Upper lobe of left lung (tissue), 6 donors: ENCODE results near the gene RCC2. TPM values are rescaled to one million over a fixed set of nuclear protein-coding genes. Genes with fewer than 3 reads are reported as not detected.
"Not testable (repeated sequence)": the region's sequence is repeated elsewhere in the genome, so short reads cannot be mapped to it uniquely, and the experiment has no call there.

Experiments used
- ATAC-seq, 2 donors: fragments of 200-7000 bp; cut with Tn5 transposase; one replicate each; pipeline ENCODE4 v1.9.1; 2022; ENCODE audit warnings: mild to moderate bottlenecking in 2 of 2, moderate library complexity in 2 of 2; ENCODE audit not compliant: low FRiP score in 2 of 2
- DNase-seq, 2 donors: peaks; one replicate each; pipeline ENCODE4 v3.0.0-alpha.2; 2019 to 2020
- H3K27ac ChIP-seq, 4 donors: fragments of 200-600 bp; sonication (generic); one replicate each; pipeline ENCODE4 v1.5.1; 2016 to 2019
- H3K27me3 ChIP-seq, 4 donors: fragments of 200-600 bp; sonication (generic); one replicate each; pipeline ENCODE4 v1.5.1; 2017 to 2019
- H3K36me3 ChIP-seq, 4 donors: fragments of 200-600 bp; sonication (generic); one replicate each; pipeline ENCODE4 v1.5.1; 2016 to 2019
- H3K4me1 ChIP-seq, 4 donors: fragments of 200-600 bp; sonication (generic); one replicate each; pipeline ENCODE4 v1.5.1; 2018 to 2019
- H3K4me3 ChIP-seq, 4 donors: fragments of 200-600 bp; sonication (generic); one replicate each; pipeline ENCODE4 v1.5.1; 2017 to 2019; ENCODE audit warnings: mild to moderate bottlenecking in 2 of 4, moderate library complexity in 1 of 4
- H3K9me3 ChIP-seq, 4 donors: fragments of 200-600 bp; sonication (generic); one replicate each; pipeline ENCODE4 v1.5.1; 2018 to 2019
- EP300 ChIP-seq, 4 donors: sonication (generic); formaldehyde crosslinking; IDR thresholded peaks; one replicate each; pipeline ENCODE4 v1.5.1; 2017; ENCODE audit warnings: antibody characterized with exemption in 4 of 4, control low read depth in 2 of 4
- POLR2A ChIP-seq, 4 donors: fragments of 450-650 bp; IDR thresholded peaks; one replicate each; pipeline ENCODE4 v1.5.1; 2016 to 2017; ENCODE audit warnings: antibody characterized with exemption in 4 of 4, mild to moderate bottlenecking in 2 of 4
- POLR2AphosphoS5 ChIP-seq, 2 donors: sonication (generic); formaldehyde crosslinking; IDR thresholded peaks; one replicate each; pipeline ENCODE4 v1.5.1; 2017; ENCODE audit warnings: antibody characterized with exemption in 2 of 2
- WGBS, 2 donors: methylation state at CpG; one replicate each; pipeline ENCODE4 v1.1.5; 2017 to 2018; 5-methylcytosine and 5-hydroxymethylcytosine counted together
- total RNA-seq, 6 donors: library from RNA; depleted of rRNA in 4 of 6; stranded (reverse); fragments of >200 nt in 4 of 6; gene quantifications; one replicate each; pipeline versions ENCODE4 v1.1.0 to v1.2.1, GENCODE V29; 2016 to 2021
- TF ChIP-seq, protein P1 (sequence below), 6 experiments: fragments of 450-650 bp in 4 of 6; fragments of 200-600 bp in 2 of 6; sonication (generic) in 2 of 6; IDR thresholded peaks; one replicate each; pipeline ENCODE4 v1.5.1; 2016 to 2019; ENCODE audit warnings: antibody characterized with exemption in 6 of 6
- donor health status: DM: no; HTN: no; CAD: no; lungs with moderate emphysema.
- donor health status: DM: no; HTN: yes; CAD: no; lungs with severe emphysema.

The RCC2 gene
- 10 to 100 TPM; 32.1 to 66.2 (median 47.7) TPM for total RNA-seq

- H3K27me3 ChIP-seq = no peaks in the 10 kb centered on the region
- ATAC-seq = peak; percentile 66 to 86
- TF ChIP-seq POLR2A (IDR thresholded peaks at IDR 0.05) = no peak
- no peak for TF ChIP-seq POLR2AphosphoS5 (IDR thresholded peaks at IDR 0.05)
- TF ChIP-seq, protein P1, sequence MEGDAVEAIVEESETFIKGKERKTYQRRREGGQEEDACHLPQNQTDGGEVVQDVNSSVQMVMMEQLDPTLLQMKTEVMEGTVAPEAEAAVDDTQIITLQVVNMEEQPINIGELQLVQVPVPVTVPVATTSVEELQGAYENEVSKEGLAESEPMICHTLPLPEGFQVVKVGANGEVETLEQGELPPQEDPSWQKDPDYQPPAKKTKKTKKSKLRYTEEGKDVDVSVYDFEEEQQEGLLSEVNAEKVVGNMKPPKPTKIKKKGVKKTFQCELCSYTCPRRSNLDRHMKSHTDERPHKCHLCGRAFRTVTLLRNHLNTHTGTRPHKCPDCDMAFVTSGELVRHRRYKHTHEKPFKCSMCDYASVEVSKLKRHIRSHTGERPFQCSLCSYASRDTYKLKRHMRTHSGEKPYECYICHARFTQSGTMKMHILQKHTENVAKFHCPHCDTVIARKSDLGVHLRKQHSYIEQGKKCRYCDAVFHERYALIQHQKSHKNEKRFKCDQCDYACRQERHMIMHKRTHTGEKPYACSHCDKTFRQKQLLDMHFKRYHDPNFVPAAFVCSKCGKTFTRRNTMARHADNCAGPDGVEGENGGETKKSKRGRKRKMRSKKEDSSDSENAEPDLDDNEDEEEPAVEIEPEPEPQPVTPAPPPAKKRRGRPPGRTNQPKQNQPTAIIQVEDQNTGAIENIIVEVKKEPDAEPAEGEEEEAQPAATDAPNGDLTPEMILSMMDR (IDR thresholded peaks at IDR 0.05) = peak in 4 of 6 experiments; percentile 7 to 43 (median 28)
- no peak for TF ChIP-seq EP300 (IDR thresholded peaks at IDR 0.05)
- peak within 1 kb of the TSS; percentile 66 to 98 (median 86) for H3K4me3 ChIP-seq
- 0 to 1% methylated on average over 33 to 43 of the region's 75 CpGs for WGBS, 2 donors
- peaks cover 16 to 61% (median 31%) of the 10 kb centered on the region in 4 donors for H3K4me1 ChIP-seq
- DNase-seq = peak; percentile 64 to 96
- H3K36me3 ChIP-seq = peaks cover 0 to 3% (median 0%) of the 10 kb centered on the region in 4 donors
- no peaks in the 10 kb centered on the region for H3K9me3 ChIP-seq
- peak within 1 kb of the TSS; percentile 87 to 93 (median 89) for H3K27ac ChIP-seq
These were observed at the start of gene RCC2 for GRCh38 chr1:17439250-17440073. TSS of gene RCC2 (minus strand) at chr1:17439677. CDS start at chr1:17438514, 1,163 bp downstream.

DNA sequence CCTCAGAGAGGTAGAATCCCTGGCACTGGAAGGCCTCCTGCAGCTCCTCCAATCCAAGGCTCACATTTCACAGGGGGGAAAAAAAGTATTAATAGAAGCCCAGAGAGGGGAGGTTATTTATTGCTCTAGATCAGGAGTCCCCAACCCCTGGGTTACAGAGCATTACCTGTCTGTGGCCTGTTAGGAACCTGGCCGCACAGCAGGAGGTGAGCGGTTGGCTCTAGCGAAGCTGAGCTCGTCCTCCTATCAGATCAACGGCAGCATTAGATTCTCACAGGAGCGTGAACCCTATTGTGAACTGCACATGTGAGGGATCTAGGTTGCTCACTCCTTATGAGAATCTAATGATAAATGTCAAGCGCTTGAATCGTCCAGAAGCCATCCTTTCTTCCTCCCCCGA lies 46.8 kb upstream of the RCC2 start:
- no peaks in the 10 kb centered on the region for H3K9me3 ChIP-seq
- DNase-seq (no peak), ATAC-seq (no peak)
- no peak overlapping the region for H3K27ac ChIP-seq
- WGBS, 2 donors = 83 to 86% methylated on average over 9 of the region's 9 CpGs
- H3K36me3 ChIP-seq = no peaks in the 10 kb centered on the region
- no peaks in the 10 kb centered on the region for H3K4me1 ChIP-seq
- no peak for TF ChIP-seq EP300 (IDR thresholded peaks at IDR 0.05)
- no peak for TF ChIP-seq POLR2A (IDR thresholded peaks at IDR 0.05)
- no peak for TF ChIP-seq POLR2AphosphoS5 (IDR thresholded peaks at IDR 0.05)
- no peaks in the 10 kb centered on the region for H3K27me3 ChIP-seq
- H3K4me3 ChIP-seq = no peak overlapping the region

- Histone ChIP-seq H3K27me3 (no peaks in the 10 kb centered on the region), H3K9me3 (no peaks in the 10 kb centered on the region), H3K27ac (no peak overlapping the region), H3K4me1 (no peaks in the 10 kb centered on the region), H3K4me3 (no peak overlapping the region), H3K36me3 (no peaks in the 10 kb centered on the region)
- ATAC-seq = no peak
- 52 to 60% methylated on average over 10 of the region's 10 CpGs for WGBS, 2 donors
- TF ChIP-seq POLR2AphosphoS5 (IDR thresholded peaks at IDR 0.05) = no peak
- TF ChIP-seq EP300 (IDR thresholded peaks at IDR 0.05) = no peak
- TF ChIP-seq, protein P1 (IDR thresholded peaks at IDR 0.05) = peak in 3 of 6 experiments; percentile 42 to 55 (median 49)
- no peak for TF ChIP-seq POLR2A (IDR thresholded peaks at IDR 0.05)
- no peak for DNase-seq
These were observed 45.8 kb upstream of the RCC2 start for GRCh38 chr1:17485281-17485680.

- ATAC-seq, H3K27me3 ChIP-seq, H3K4me1 ChIP-seq, H3K27ac ChIP-seq, H3K36me3 ChIP-seq, H3K9me3 ChIP-seq, DNase-seq, H3K4me3 ChIP-seq: not testable (repeated sequence)
- WGBS, 2 donors = 85 to 89% methylated on average over 10 of the region's 10 CpGs
These were observed 42.5 kb upstream of the RCC2 start for GRCh38 chr1:17481981-17482380.

DNA sequence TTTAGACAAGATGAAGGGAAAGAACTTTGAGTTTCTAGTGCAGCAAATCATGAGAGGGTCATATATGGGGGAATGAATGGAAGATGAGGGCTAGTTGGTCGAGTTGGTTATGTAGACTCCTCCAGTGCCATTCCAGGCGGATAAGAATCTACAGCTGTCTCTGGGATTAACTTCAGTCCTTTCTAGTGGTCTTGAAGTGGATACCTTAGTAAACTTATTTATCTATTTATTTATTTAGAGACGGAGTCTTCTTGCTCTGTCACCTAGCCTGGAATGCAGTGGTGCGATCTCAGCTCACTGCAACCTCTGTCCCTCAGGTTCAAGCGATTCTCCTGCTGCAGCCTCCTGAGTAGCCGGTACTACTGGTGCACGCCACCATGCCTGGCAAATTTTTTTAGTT lies 41.4 kb upstream of the RCC2 start:
- Histone ChIP-seq H3K36me3 (no peaks in the 10 kb centered on the region), H3K9me3 (no peaks in the 10 kb centered on the region), H3K4me1 (no peaks in the 10 kb centered on the region), H3K27ac (no peak overlapping the region), H3K4me3 (no peak overlapping the region), H3K27me3 (no peaks in the 10 kb centered on the region)
- 77 to 88% methylated on average over 7 of the region's 7 CpGs for WGBS, 2 donors
- DNase-seq (no peak), ATAC-seq (no peak)
- TF ChIP-seq POLR2AphosphoS5 (IDR thresholded peaks at IDR 0.05) (no peak), POLR2A (IDR thresholded peaks at IDR 0.05) (no peak), EP300 (IDR thresholded peaks at IDR 0.05) (no peak)
- TF ChIP-seq, protein P1 (IDR thresholded peaks at IDR 0.05) = no peak
